Left ventricle myocardium inferior (tissue), 1 donor: ENCODE results near the gene DNAJB13. TPM values are rescaled to one million over a fixed set of nuclear protein-coding genes. Genes with fewer than 3 reads are reported as not detected.
A peak's percentile ranks its signal among the peaks of the same experiment; 100 is the strongest.

Source experiments
- DNase-seq: peaks from one replicate; pipeline ENCODE4 v3.0.0-alpha.2; 2020
- H3K27ac ChIP-seq: fragments of 200-600 bp; replicated peaks from 2 replicates; pipeline ENCODE4 v1.8.0; 2021
- H3K27me3 ChIP-seq: fragments of 200-600 bp; 2 replicates; pipeline ENCODE4 v1.8.0; 2021; ENCODE audit warnings: low read depth
- H3K36me3 ChIP-seq: fragments of 200-600 bp; 2 replicates; pipeline ENCODE4 v1.8.0; 2021
- H3K4me1 ChIP-seq: fragments of 200-600 bp; 2 replicates; pipeline ENCODE4 v1.8.0; 2021
- H3K4me3 ChIP-seq: fragments of 200-600 bp; 2 replicates; pipeline ENCODE4 v1.8.0; 2021; ENCODE audit warnings: mild to moderate bottlenecking, moderate library complexity
- H3K9me3 ChIP-seq: fragments of 200-600 bp; replicated peaks from 2 replicates; pipeline ENCODE4 v1.8.0; 2021
- CTCF ChIP-seq: fragments of 200-600 bp; IDR thresholded peaks from 2 replicates; pipeline ENCODE4 v1.8.0; 2021; ENCODE audit warnings: antibody characterized with exemption, mild to moderate bottlenecking, borderline replicate concordance
- intact Hi-C: fragments of 100-400 bp; cut with micrococcal nuclease; formaldehyde crosslinking; loops from one replicate; pipeline ENCODE4 v1.11.0; 2022
- total RNA-seq: library from RNA; stranded (reverse); fragmentation: NEBNext Ultra II Directional; extraction: Animal tissue kit (Norgen Biotek cat#: 25700); gene quantifications from one replicate; pipeline ENCODE4 v1.2.1, GENCODE V29; 2021
- donor health status: DM: no; HTN: yes; CAD: no; lungs with severe emphysema.

The DNAJB13 gene
- total RNA-seq, 1 donor from 2014 or later, result not detected

GRCh38 chr11:73969091-73969490 is 18.3 kb downstream of the DNAJB13 start:
- Histone ChIP-seq H3K4me1 (peaks cover 16% of the 10 kb centered on the region), H3K36me3 (no peaks in the 10 kb centered on the region), H3K27ac (no peak overlapping the region), H3K9me3 (no peaks in the 10 kb centered on the region), H3K4me3 (no peak overlapping the region), H3K27me3 (no peaks in the 10 kb centered on the region)
- no peak for DNase-seq
- intact Hi-C loops, result loop anchor here (10.0 kb wide), 1 partner anchor 106 kb away; no protein-coding TSS in a partner anchor
- no peak for TF ChIP-seq CTCF

- H3K27ac ChIP-seq, result no peak overlapping the region
- H3K27me3 ChIP-seq, result no peaks in the 10 kb centered on the region
- DNase-seq, result no peak
- no peak overlapping the region for H3K4me3 ChIP-seq
- intact Hi-C loops, result loop anchor here (10.0 kb wide), 1 partner anchor 105 kb away; no protein-coding TSS in a partner anchor
- H3K36me3 ChIP-seq, result peaks cover 2% of the 10 kb centered on the region
- no peak for TF ChIP-seq CTCF
- peaks cover 17% of the 10 kb centered on the region for H3K4me1 ChIP-seq
- H3K9me3 ChIP-seq, result no peaks in the 10 kb centered on the region
Observed at GRCh38 chr11:73969991-73970800, 19.4 kb downstream of the DNAJB13 start.

GRCh38 chr11:73971175-73971719 is 20.4 kb downstream of the DNAJB13 start:
- intact Hi-C loops, result no loop called here
- TF ChIP-seq CTCF, result no peak
- no peaks in the 10 kb centered on the region for H3K9me3 ChIP-seq
- H3K4me1 ChIP-seq, result peaks cover 17% of the 10 kb centered on the region
- H3K27ac ChIP-seq, result no peak overlapping the region
- H3K27me3 ChIP-seq, result no peaks in the 10 kb centered on the region
- H3K4me3 ChIP-seq, result no peak overlapping the region
- peaks cover 11% of the 10 kb centered on the region for H3K36me3 ChIP-seq
- no peak for DNase-seq

GRCh38 chr11:73972187-73972586 is 21.4 kb downstream of the DNAJB13 start:
- H3K9me3 ChIP-seq, result no peaks in the 10 kb centered on the region
- peaks cover 20% of the 10 kb centered on the region for H3K36me3 ChIP-seq
- TF ChIP-seq CTCF, result no peak
- peaks cover 17% of the 10 kb centered on the region for H3K4me1 ChIP-seq
- intact Hi-C loops, result no loop called here
- H3K4me3 ChIP-seq, result no peak overlapping the region
- no peak overlapping the region for H3K27ac ChIP-seq
- H3K27me3 ChIP-seq, result no peaks in the 10 kb centered on the region
- DNase-seq, result no peak

- no peak for TF ChIP-seq CTCF
- intact Hi-C loops, result no loop called here
- Histone ChIP-seq H3K27ac (peak overlapping the region; percentile 54), H3K4me1 (peaks cover 17% of the 10 kb centered on the region), H3K36me3 (peaks cover 26% of the 10 kb centered on the region), H3K9me3 (no peaks in the 10 kb centered on the region), H3K27me3 (no peaks in the 10 kb centered on the region), H3K4me3 (no peak overlapping the region)
- DNase-seq, result no peak
Observed at GRCh38 chr11:73972620-73973449, 22.0 kb downstream of the DNAJB13 start.
